IMR-90 (cell line): ENCODE results near the gene ATG12. TPM values are rescaled to one million over a fixed set of nuclear protein-coding genes. Genes with fewer than 3 reads are reported as not detected.

Experiments
- ATAC-seq: fragments of 200-7000 bp; cut with Tn5 transposase; 2 replicates; pipeline ENCODE4 v1.9.1; 2020; ENCODE audit warnings: low read depth, mild to moderate bottlenecking, moderate library complexity
- BruUV-seq: library from RNA; stranded (reverse); fragments of 400-500 nt; replicated peaks from 2 replicates; lab custom pipeline; 2021; lab: Mats Ljungman, UMichigan
- CTCF ChIA-PET: fragments of 300-600 bp; formaldehyde crosslinking; extraction: SDS; loops from one replicate; lab custom pipeline; 2021; ENCODE audit warnings: antibody characterized with exemption; lab: Yijun Ruan, JAX
- POLR2A ChIA-PET: fragments of 300-600 bp; sonication (Branson Sonifier 250); formaldehyde crosslinking; loops from one replicate; lab custom pipeline; 2022; ENCODE audit warnings: antibody characterized with exemption; ENCODE audit not compliant: unreplicated experiment; lab: Charles Lee
- DNase-seq: peaks from one replicate; pipeline ENCODE4 v3.0.0; 2013
- H2AFZ ChIP-seq: replicated peaks from 2 replicates; pipeline ENCODE3; 2013; ENCODE audit warnings: low read length, mild to moderate bottlenecking; ENCODE audit not compliant: poor library complexity
- H2AK5ac ChIP-seq: 2 replicates; pipeline ENCODE4 v1.6.1; 2013; ENCODE audit warnings: low read depth, low read length, inconsistent platforms
- H2AK9ac ChIP-seq: replicated peaks from 2 replicates; pipeline ENCODE3; 2013; ENCODE audit warnings: mild to moderate bottlenecking, low read depth, low read length, moderate library complexity; ENCODE audit not compliant: poor library complexity
- H2BK120ac ChIP-seq: 2 replicates; pipeline ENCODE4 v1.6.1; 2013; ENCODE audit warnings: low read depth, low read length, inconsistent platforms
- H2BK15ac ChIP-seq: 3 replicates; pipeline ENCODE4 v1.6.1; 2013; ENCODE audit warnings: low read depth, low read length, inconsistent platforms
- H2BK20ac ChIP-seq: 2 replicates; pipeline ENCODE4 v1.6.1; 2013; ENCODE audit warnings: low read depth, mild to moderate bottlenecking, inconsistent platforms, low read length, moderate library complexity
- H2BK5ac ChIP-seq: 2 replicates; pipeline ENCODE4 v1.6.1; 2013; ENCODE audit warnings: mild to moderate bottlenecking, low read depth, low read length, inconsistent platforms; ENCODE audit not compliant: poor library complexity, severe bottlenecking
- H3K14ac ChIP-seq: replicated peaks from 2 replicates; pipeline ENCODE4 v1.6.1; 2013; ENCODE audit warnings: low read depth, low read length, inconsistent platforms
- H3K18ac ChIP-seq: 2 replicates; pipeline ENCODE4 v1.6.1; 2013; ENCODE audit warnings: low read depth, low read length, control low read depth
- H3K23ac ChIP-seq: 2 replicates; pipeline ENCODE4 v1.6.1; 2013; ENCODE audit warnings: low read depth, low read length, inconsistent platforms
- H3K27ac ChIP-seq: 2 replicates; pipeline ENCODE4 v1.5.1; 2013; ENCODE audit warnings: mild to moderate bottlenecking, control low read depth, low read length; ENCODE audit not compliant: insufficient read depth
- H3K27me3 ChIP-seq: 2 replicates; pipeline ENCODE4 v1.6.1; 2013; ENCODE audit warnings: low read length; ENCODE audit not compliant: control insufficient read depth, insufficient read depth
- H3K36me3 ChIP-seq: 2 replicates; pipeline ENCODE4 v1.6.1; 2013; ENCODE audit warnings: low read length, mixed read lengths; ENCODE audit not compliant: control insufficient read depth, insufficient read depth
- H3K4ac ChIP-seq: 2 replicates; pipeline ENCODE4 v1.6.1; 2013; ENCODE audit warnings: low read depth, low read length, inconsistent platforms
- H3K4me1 ChIP-seq: 2 replicates; pipeline ENCODE4 v1.6.1; 2013; ENCODE audit warnings: low read length, mixed read lengths; ENCODE audit not compliant: control insufficient read depth, insufficient read depth
- H3K4me2 ChIP-seq: 2 replicates; pipeline ENCODE4 v1.6.1; 2013; ENCODE audit warnings: low read depth, mild to moderate bottlenecking, control low read depth, low read length, moderate library complexity
- H3K4me3 ChIP-seq: 2 replicates; pipeline ENCODE4 v1.5.1; 2013; ENCODE audit warnings: low read depth, mild to moderate bottlenecking, control low read depth, low read length, moderate library complexity; ENCODE audit not compliant: insufficient read depth
- H3K56ac ChIP-seq: 2 replicates; pipeline ENCODE4 v1.6.1; 2013; ENCODE audit warnings: low read length, inconsistent platforms; ENCODE audit not compliant: insufficient read depth; ENCODE audit errors: extremely low read depth
- H3K79me1 ChIP-seq, 2 experiments: 2 replicates each; pipeline ENCODE4 v1.6.1; 2013; ENCODE audit warnings: low read length in 2 of 2, inconsistent platforms in 1 of 2, low read depth in 1 of 2
- H3K9ac ChIP-seq: 2 replicates; pipeline ENCODE4 v1.6.1; 2013; ENCODE audit warnings: low read depth, low read length, control low read depth
- H3K9me1 ChIP-seq: 2 replicates; pipeline ENCODE4 v1.6.1; 2013; ENCODE audit warnings: low read length, inconsistent platforms; ENCODE audit not compliant: insufficient read depth
- H3K9me3 ChIP-seq: 2 replicates; pipeline ENCODE4 v1.6.1; 2013; ENCODE audit warnings: low read length; ENCODE audit not compliant: control insufficient read depth, insufficient read depth
- H4K20me1 ChIP-seq: 2 replicates; pipeline ENCODE4 v1.6.1; 2013; ENCODE audit warnings: low read length, inconsistent platforms; ENCODE audit not compliant: insufficient read depth
- H4K5ac ChIP-seq: 2 replicates; pipeline ENCODE4 v1.6.1; 2013; ENCODE audit warnings: mild to moderate bottlenecking, low read depth, low read length, control low read depth
- H4K8ac ChIP-seq, 2 experiments: 2 replicates each; pipeline ENCODE4 v1.6.1; 2013; ENCODE audit warnings: low read depth in 2 of 2, low read length in 2 of 2, control low read depth in 1 of 2, inconsistent platforms in 1 of 2
- H4K91ac ChIP-seq: 2 replicates; pipeline ENCODE4 v1.6.1; 2013; ENCODE audit warnings: low read depth, low read length, inconsistent platforms; ENCODE audit not compliant: insufficient read depth
- BHLHE40 ChIP-seq: fragments of 150-350 bp; IDR thresholded peaks from 2 replicates; pipeline ENCODE4 v1.6.1; 2016; ENCODE audit warnings: mild to moderate bottlenecking, low read depth, low read length
- CEBPB ChIP-seq: IDR thresholded peaks from 2 replicates; pipeline ENCODE4 v1.6.1; 2012; ENCODE audit warnings: low read depth, low read length, improper control_type of control experiment
- CHD1 ChIP-seq: IDR thresholded peaks from 2 replicates; pipeline ENCODE4 v1.6.1; 2012; ENCODE audit warnings: low read depth, low read length, improper control_type of control experiment
- CTCF ChIP-seq: conservative IDR thresholded peaks from 2 replicates; pipeline ENCODE4 v1.5.1; 2012; ENCODE audit warnings: mild to moderate bottlenecking, low read depth, low read length, improper control_type of control experiment
- ELK1 ChIP-seq: fragments of 150-350 bp; IDR thresholded peaks from 2 replicates; pipeline ENCODE4 v1.6.1; 2016; ENCODE audit warnings: low read depth, mild to moderate bottlenecking, low read length, moderate library complexity, borderline replicate concordance
- FOS ChIP-seq: fragments of 150-350 bp; IDR thresholded peaks from 2 replicates; pipeline ENCODE4 v1.6.1; 2016; ENCODE audit warnings: low read depth, low read length
- MAFK ChIP-seq: IDR thresholded peaks from 2 replicates; pipeline ENCODE4 v1.6.1; 2012; ENCODE audit warnings: low read depth, low read length, improper control_type of control experiment
- MAZ ChIP-seq: IDR thresholded peaks from 2 replicates; pipeline ENCODE4 v1.6.1; 2012; ENCODE audit warnings: low read depth, mild to moderate bottlenecking, low read length, improper control_type of control experiment, moderate library complexity, borderline replicate concordance
- MXI1 ChIP-seq: IDR thresholded peaks from 2 replicates; pipeline ENCODE4 v1.6.1; 2012; ENCODE audit warnings: low read depth, mild to moderate bottlenecking, low read length, moderate library complexity, borderline replicate concordance
- NFE2L2 ChIP-seq: fragments of 150-350 bp; IDR thresholded peaks from 2 replicates; pipeline ENCODE4 v1.6.1; 2016; ENCODE audit warnings: low read depth, mild to moderate bottlenecking, low read length
- POLR2A ChIP-seq: IDR thresholded peaks from 2 replicates; pipeline ENCODE4 v1.6.1; 2012; ENCODE audit warnings: mild to moderate bottlenecking, low read depth, low read length
- RAD21 ChIP-seq: IDR thresholded peaks from 2 replicates; pipeline ENCODE4 v1.6.1; 2012; ENCODE audit warnings: low read length, improper control_type of control experiment
- RCOR1 ChIP-seq: IDR thresholded peaks from 2 replicates; pipeline ENCODE4 v1.6.1; 2012; ENCODE audit warnings: mild to moderate bottlenecking, low read length, improper control_type of control experiment; ENCODE audit not compliant: insufficient replicate concordance
- RFX5 ChIP-seq: IDR thresholded peaks from 2 replicates; pipeline ENCODE4 v1.8.0; 2012; ENCODE audit warnings: low read depth, mild to moderate bottlenecking, low read length, moderate library complexity
- SMC3 ChIP-seq: fragments of 150-350 bp; IDR thresholded peaks from 2 replicates; pipeline ENCODE4 v1.6.1; 2016; ENCODE audit warnings: low read depth, mild to moderate bottlenecking, antibody characterized with exemption, low read length, moderate library complexity
- WGBS, 2 experiments: methylation state at CpG; one replicate each; pipeline versions ENCODE4 v1.1.5 to v1.1.7; 2013; ENCODE audit warnings: missing lambda C conversion rate in 2 of 2; ENCODE audit not compliant: insufficient read length in 1 of 2; ENCODE audit errors: extremely low coverage in 2 of 2; 5-methylcytosine and 5-hydroxymethylcytosine counted together
- dilution Hi-C: fragments of 300-500 bp; cut with HindIII; formaldehyde crosslinking; loops from one replicate; pipeline ENCODE4 v1.14.3; 2018; ENCODE audit warnings: low sequenced_read_pairs; ENCODE audit not compliant: unreplicated experiment
- in situ Hi-C: fragments of 300-500 bp; cut with MboI; formaldehyde crosslinking; loops from 3 replicates; pipeline ENCODE4 v1.14.3; 2019; ENCODE audit warnings: low sequenced_read_pairs, inconsistent platforms, mixed read lengths
- intact Hi-C: fragments of 100-400 bp; cut with micrococcal nuclease; formaldehyde crosslinking; loops from 2 replicates; pipeline ENCODE4 v1.10.0; 2022
- polyA plus RNA-seq, 3 experiments: library from polyadenylated mRNA; depleted of rRNA; stranded (reverse); fragments of >200 nt; gene quantifications; 2 replicates each; pipeline ENCODE4 v1.2.3, GENCODE V29; 2012; ENCODE audit warnings: low replicate concordance in 1 of 3
- total RNA-seq: library from RNA; depleted of rRNA; stranded (reverse); fragments of >200 nt; gene quantifications from 2 replicates; pipeline ENCODE4 v1.2.3, GENCODE V29; 2012

The ATG12 gene
- total and polyA plus RNA-seq, 2 of the 4 experiments (the other 2 are of a cell fraction), result 68.0 to 95.7 TPM

DNA sequence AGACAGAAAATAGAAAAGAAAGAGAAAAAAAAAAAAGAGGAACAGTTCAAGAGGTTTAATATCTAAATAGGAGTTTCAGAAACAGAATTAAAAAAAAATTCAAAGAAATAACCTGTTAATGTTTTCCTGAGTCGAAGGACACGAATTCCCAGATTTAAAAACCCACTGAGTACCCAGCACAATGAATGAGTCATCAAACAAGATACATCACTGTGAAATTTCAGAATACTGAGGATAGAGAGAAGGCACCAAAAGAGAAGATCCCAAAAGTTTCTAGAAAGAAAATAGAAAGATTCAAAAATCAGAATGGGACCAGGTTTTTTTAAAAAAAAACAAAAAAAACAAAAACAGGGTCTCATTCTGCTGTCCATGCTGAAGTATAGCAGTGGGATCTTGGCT is 33.7 kb downstream of the ATG12 start:
- ChIA-PET POLR2A (no interaction called here), CTCF (no interaction called here)
- Histone ChIP-seq H3K56ac (no peak overlapping the region), H3K18ac (no peak overlapping the region), H3K4me2 (no peak overlapping the region), H2AK5ac (no peak overlapping the region), H3K9me1 (no peaks in the 10 kb centered on the region), H2BK20ac (no peak overlapping the region), H4K8ac (no peak overlapping the region), H3K9ac (no peak overlapping the region), H3K27me3 (no peaks in the 10 kb centered on the region), H2AFZ (no peak overlapping the region), H3K4me3 (no peak overlapping the region), H3K9me3 (no peaks in the 10 kb centered on the region), H3K36me3 (no peaks in the 10 kb centered on the region), H3K27ac (no peak overlapping the region), H3K4me1 (no peaks in the 10 kb centered on the region), H2BK5ac (no peak overlapping the region), H3K23ac (no peak overlapping the region), H3K14ac (no peak overlapping the region), H4K20me1 (no peaks in the 10 kb centered on the region), H2BK120ac (no peak overlapping the region), H4K91ac (no peak overlapping the region), H2BK15ac (no peak overlapping the region), H2AK9ac (no peak overlapping the region), H3K79me1 (no peaks in the 10 kb centered on the region), H3K4ac (no peak overlapping the region), H4K5ac (no peak overlapping the region)
- no TSS peak for BruUV-seq
- intact Hi-C loops (no loop called here), in situ Hi-C loops (no loop called here), dilution Hi-C loops (no loop called here)
- no CpG with 5 or more reads among the region's 2 CpGs for WGBS, 2 experiments
- no peak for TF ChIP-seq RAD21
- no peak for TF ChIP-seq POLR2A
- TF ChIP-seq CHD1, result no peak
- no peak for TF ChIP-seq MXI1
- TF ChIP-seq SMC3, result no peak
- TF ChIP-seq CEBPB, result no peak
- TF ChIP-seq FOS, result no peak
- no peak for TF ChIP-seq MAFK
- TF ChIP-seq RFX5, result no peak
- TF ChIP-seq BHLHE40, result no peak
- TF ChIP-seq MAZ, result no peak
- no peak for TF ChIP-seq RCOR1
- no peak for TF ChIP-seq ELK1
- TF ChIP-seq CTCF, result no peak
- TF ChIP-seq NFE2L2, result no peak
- ATAC-seq, result no peak
- no peak for DNase-seq
